HepG2 (cell line): ENCODE data around the gene COPZ2. TPM values are rescaled to one million over a fixed set of nuclear protein-coding genes. Genes with fewer than 3 reads are reported as not detected.

Source experiments
- ATAC-seq: fragments of 200-7000 bp; cut with Tn5 transposase; 3 replicates; pipeline ENCODE4 v1.9.1; 2020; ENCODE audit warnings: mild to moderate bottlenecking, moderate library complexity
- BruUV-seq: library from RNA; stranded (reverse); fragments of 400-500 nt; replicated peaks from 2 replicates; lab custom pipeline; 2021; lab: Mats Ljungman, UMichigan
- CTCF ChIA-PET: fragments of 300-600 bp; formaldehyde crosslinking; extraction: SDS; loops from one replicate; lab custom pipeline; 2021; ENCODE audit warnings: low total read pairs, inconsistent platforms, low intra/inter-chr PET ratio; lab: Yijun Ruan, JAX
- POLR2A ChIA-PET: fragments of 350-600 bp; sonication (Branson Sonifier 250); formaldehyde crosslinking; loops from one replicate; lab custom pipeline; 2020; ENCODE audit warnings: antibody characterized with exemption, inconsistent platforms; lab: Yijun Ruan, JAX
- DNase-seq: peaks from one replicate; pipeline ENCODE4 v3.0.0-alpha.2; 2015; ENCODE audit warnings: low spot score
- FAIRE-seq: peaks from 3 replicates; lab custom pipeline; 2011; peaks lifted over from hg19 to GRCh38; lab: Jason Lieb, UNC
- H2AFZ ChIP-seq: one replicate; pipeline ENCODE4 v1.6.1; 2011; ENCODE audit warnings: low read length, inconsistent platforms
- H3K27ac ChIP-seq: fragments of 300-600 bp; 3 replicates; pipeline ENCODE4 v1.8.0; 2011; ENCODE audit warnings: mixed run types, mild to moderate bottlenecking, mixed read lengths, low read length, inconsistent platforms; ENCODE audit not compliant: insufficient read depth; ENCODE audit errors: extremely low read length
- H3K27me3 ChIP-seq, 2 experiments: fragments of 200-600 bp in 1 of 2; 2 replicates in 1 of 2; 3 replicates in 1 of 2; pipeline versions ENCODE4 v1.6.0 to v1.8.0; 2011; ENCODE audit warnings: low read length in 2 of 2, mild to moderate bottlenecking in 2 of 2, moderate library complexity in 2 of 2, inconsistent platforms in 1 of 2; ENCODE audit not compliant: insufficient read depth in 2 of 2, control insufficient read depth in 1 of 2
- H3K36me3 ChIP-seq, 2 experiments: fragments of 200-600 bp in 1 of 2; replicated peaks in 1 of 2; 2 replicates in 1 of 2; 3 replicates in 1 of 2; pipeline versions ENCODE4 v1.5.1 to v1.8.0; 2011; ENCODE audit warnings: low read length in 2 of 2, inconsistent platforms in 1 of 2; ENCODE audit not compliant: insufficient read depth in 2 of 2, control insufficient read depth in 1 of 2
- H3K4me1 ChIP-seq: 2 replicates; pipeline ENCODE4 v1.5.1; 2012; ENCODE audit warnings: low read length, inconsistent platforms; ENCODE audit not compliant: insufficient read depth
- H3K4me2 ChIP-seq: 2 replicates; pipeline ENCODE4 v1.6.0; 2011; ENCODE audit warnings: low read depth, low read length, inconsistent platforms
- H3K4me3 ChIP-seq, 3 experiments: fragments of 200-600 bp in 1 of 3; sonication (generic), shearing (Covaris generic) in 1 of 3; replicated peaks in 1 of 3; 2 replicates each; pipeline ENCODE4 v1.5.1; 2011 to 2016; ENCODE audit warnings: low read length in 3 of 3, inconsistent platforms in 2 of 3, low read depth in 2 of 3, mild to moderate bottlenecking in 2 of 3, control low read depth in 1 of 3, mixed read lengths in 1 of 3; ENCODE audit not compliant: insufficient read depth in 1 of 3
- H3K79me2 ChIP-seq: one replicate; pipeline ENCODE4 v1.6.1; 2011; ENCODE audit warnings: low read length, inconsistent platforms; ENCODE audit not compliant: insufficient read depth
- H3K9ac ChIP-seq: 2 replicates; pipeline ENCODE4 v1.6.0; 2011; ENCODE audit warnings: mild to moderate bottlenecking, low read depth, low read length, inconsistent platforms; ENCODE audit not compliant: insufficient read depth
- H3K9me3 ChIP-seq: 2 replicates; pipeline ENCODE4 v1.5.1; 2012; ENCODE audit warnings: mild to moderate bottlenecking, low read length
- H4K20me1 ChIP-seq: 2 replicates; pipeline ENCODE4 v1.6.0; 2011; ENCODE audit warnings: inconsistent platforms, mild to moderate bottlenecking, low read length, moderate library complexity; ENCODE audit not compliant: insufficient read depth
- MTERF4 ChIP-seq: sonication (generic); formaldehyde crosslinking; IDR thresholded peaks from 2 replicates; pipeline ENCODE4 v1.8.0; 2023; ENCODE audit warnings: mild to moderate bottlenecking, missing genetic modification reagents
- SIX4 ChIP-seq: sonication (generic); formaldehyde crosslinking; IDR thresholded peaks from 2 replicates; pipeline ENCODE4 v1.4.0; 2020; ENCODE audit warnings: missing genetic modification reagents
- WIZ ChIP-seq: sonication (generic); formaldehyde crosslinking; IDR thresholded peaks from 2 replicates; pipeline ENCODE4 v1.5.1; 2020; ENCODE audit warnings: mild to moderate bottlenecking, missing genetic modification reagents
- ZBTB40 ChIP-seq, 2 experiments: fragments of 450-650 bp in 1 of 2; sonication (generic) in 1 of 2; formaldehyde crosslinking in 1 of 2; IDR thresholded peaks; 2 replicates each; pipeline versions ENCODE4 v1.6.1 to v1.8.0; 2016 to 2022; ENCODE audit warnings: antibody characterized with exemption in 1 of 2, mild to moderate bottlenecking in 1 of 2, missing genetic modification reagents in 1 of 2
- ZFP90 ChIP-seq: sonication (generic); formaldehyde crosslinking; IDR thresholded peaks from 2 replicates; pipeline ENCODE4 v1.8.0; 2022; ENCODE audit warnings: missing genetic modification reagents, mild to moderate bottlenecking, inconsistent platforms, borderline replicate concordance
- ZNF260 ChIP-seq: sonication (generic); formaldehyde crosslinking; IDR thresholded peaks from 2 replicates; pipeline ENCODE4 v1.4.0; 2020; ENCODE audit warnings: missing genetic modification reagents, low read depth, mild to moderate bottlenecking, borderline replicate concordance
- ZNF280D ChIP-seq: sonication (generic); formaldehyde crosslinking; IDR thresholded peaks from 2 replicates; pipeline ENCODE4 v1.5.1; 2020; ENCODE audit warnings: mild to moderate bottlenecking, missing genetic modification reagents
- ZNF383 ChIP-seq: sonication (generic); formaldehyde crosslinking; IDR thresholded peaks from 2 replicates; pipeline ENCODE4 v1.4.0; 2020; ENCODE audit warnings: missing genetic modification reagents, mild to moderate bottlenecking, borderline replicate concordance
- ZNF607 ChIP-seq: sonication (generic); formaldehyde crosslinking; IDR thresholded peaks from 2 replicates; pipeline ENCODE4 v1.5.1; 2020; ENCODE audit warnings: missing genetic modification reagents, mild to moderate bottlenecking, borderline replicate concordance
- ZNF724P ChIP-seq: sonication (generic); formaldehyde crosslinking; IDR thresholded peaks from 2 replicates; pipeline ENCODE4 v1.8.0; 2022; ENCODE audit warnings: missing genetic modification reagents, borderline replicate concordance
- ZNF772 ChIP-seq: sonication (generic); formaldehyde crosslinking; IDR thresholded peaks from 2 replicates; pipeline ENCODE4 v1.5.0; 2020; ENCODE audit warnings: mild to moderate bottlenecking, missing genetic modification reagents
- WGBS: methylation state at CpG from one replicate; pipeline ENCODE4 v1.1.6; 2017; ENCODE audit warnings: low lambda C conversion rate; 5-methylcytosine and 5-hydroxymethylcytosine counted together
- in situ Hi-C: cut with HindIII; loops from 2 replicates; pipeline ENCODE4 v1.10.0; 2017; ENCODE audit warnings: low pct_unique_long_range_greater_than_20kb; ENCODE audit not compliant: extremely low pct_ligation_motif_present
- intact Hi-C: fragments of 100-400 bp; cut with micrococcal nuclease; formaldehyde crosslinking; loops from one replicate; pipeline ENCODE4 v1.10.0; 2022; ENCODE audit not compliant: unreplicated experiment
- polyA plus RNA-seq, 8 experiments: library from polyadenylated mRNA; depleted of rRNA in 3 of 8; stranded (reverse) in 7 of 8; unstranded in 1 of 8; fragments of >200 nt; fragmentation: Illumina TruSeq in 4 of 8; extraction: Trizol in 4 of 8; gene quantifications; 2 replicates each; pipeline versions ENCODE4 v1.2.1 to v1.2.3, GENCODE V29; 2011 to 2016; ENCODE audit warnings: low read depth in 4 of 8, missing spikeins in 1 of 8, mixed read lengths in 1 of 8; ENCODE audit not compliant: insufficient read depth in 1 of 8
- total RNA-seq, 5 experiments: library from RNA; depleted of rRNA; stranded (reverse); fragments of >200 nt; fragmentation: Illumina TruSeq; extraction: Trizol; gene quantifications; 2 replicates each; pipeline ENCODE4 v1.2.3, GENCODE V29; 2016; ENCODE audit warnings: low read depth in 1 of 5

COPZ2 gene
- total and polyA plus RNA-seq, 2 of the 13 experiments (the other 11 are each of a cell fraction or from before 2014, with no cell fraction given): 0.61 to 1.5 TPM

- BruUV-seq: no TSS peak
- no peak for FAIRE-seq
- CTCF ChIA-PET: no interaction called here
- TF ChIP-seq MTERF4: no peak
- no peak for TF ChIP-seq ZNF607
- no peak for TF ChIP-seq ZFP90
- no peak for TF ChIP-seq ZNF772 (CRISPR knock-in tag)
- TF ChIP-seq ZNF383 (CRISPR knock-in tag): no peak
- no peak for TF ChIP-seq ZNF260 (CRISPR knock-in tag)
- no peak for TF ChIP-seq SIX4 (CRISPR knock-in tag)
- no peak for TF ChIP-seq ZBTB40 (IDR thresholded peaks at IDR 0.05)
- TF ChIP-seq ZBTB40 (CRISPR knock-in tag; IDR thresholded peaks at IDR 0.05): no peak
- no peak for TF ChIP-seq WIZ (CRISPR knock-in tag)
- TF ChIP-seq ZNF280D (CRISPR knock-in tag): no peak
- no peak for TF ChIP-seq ZNF724P (CRISPR knock-in tag)
Measured at GRCh38 chr17:47989159-47989558, 48.4 kb downstream of the COPZ2 start.

More at GRCh38 chr17:47989159-47989558, 48.4 kb downstream of the COPZ2 start:
- no peak for ATAC-seq
- Histone ChIP-seq H2AFZ (no peak overlapping the region), H3K27me3 (peaks cover 0 to 28% of the 10 kb centered on the region in 2 experiments; a peak in 2 of 5 replicates), H3K9ac (no peak overlapping the region), H3K4me3 (no peak overlapping the region), H3K4me1 (peaks cover 31% of the 10 kb centered on the region), H3K36me3 (no peaks in the 10 kb centered on the region; a peak in 1 of 5 replicates), H3K4me2 (no peak overlapping the region), H3K9me3 (no peaks in the 10 kb centered on the region), H4K20me1 (no peaks in the 10 kb centered on the region), H3K79me2 (no peaks in the 10 kb centered on the region), H3K27ac (no peak overlapping the region)
- intact Hi-C loops (no loop called here), in situ Hi-C loops (no loop called here)
- POLR2A ChIA-PET: no interaction called here
- no peak for DNase-seq
- WGBS: 62% methylated on average over 10 of the region's 10 CpGs
